ENCODE measurements around the gene AKNAD1. TPM values are rescaled to one million over a fixed set of nuclear protein-coding genes. Genes with fewer than 3 reads are reported as not detected.

The AKNAD1 gene
- total RNA-seq, 4 donors from 2014 or later, result 0.44 to 5.5 (median 4.6) TPM; not detected in 1

- no peak for DNase-seq (ENCODE audit: low spot score in 2 of 2)
- Histone ChIP-seq H3K4me3 (no peak overlapping the region), H3K27ac (peak overlapping the region; percentile 6 to 79 (median 74)), H3K27me3 (no peaks in the 10 kb centered on the region), H3K4me1 (peaks cover 0 to 36% (median 16%) of the 10 kb centered on the region in 4 donors), H3K9me3 (no peaks in the 10 kb centered on the region), H3K36me3 (no peaks in the 10 kb centered on the region)
- TF ChIP-seq POLR2A (IDR thresholded peaks at IDR 0.05), result no peak
- TF ChIP-seq, protein P1, sequence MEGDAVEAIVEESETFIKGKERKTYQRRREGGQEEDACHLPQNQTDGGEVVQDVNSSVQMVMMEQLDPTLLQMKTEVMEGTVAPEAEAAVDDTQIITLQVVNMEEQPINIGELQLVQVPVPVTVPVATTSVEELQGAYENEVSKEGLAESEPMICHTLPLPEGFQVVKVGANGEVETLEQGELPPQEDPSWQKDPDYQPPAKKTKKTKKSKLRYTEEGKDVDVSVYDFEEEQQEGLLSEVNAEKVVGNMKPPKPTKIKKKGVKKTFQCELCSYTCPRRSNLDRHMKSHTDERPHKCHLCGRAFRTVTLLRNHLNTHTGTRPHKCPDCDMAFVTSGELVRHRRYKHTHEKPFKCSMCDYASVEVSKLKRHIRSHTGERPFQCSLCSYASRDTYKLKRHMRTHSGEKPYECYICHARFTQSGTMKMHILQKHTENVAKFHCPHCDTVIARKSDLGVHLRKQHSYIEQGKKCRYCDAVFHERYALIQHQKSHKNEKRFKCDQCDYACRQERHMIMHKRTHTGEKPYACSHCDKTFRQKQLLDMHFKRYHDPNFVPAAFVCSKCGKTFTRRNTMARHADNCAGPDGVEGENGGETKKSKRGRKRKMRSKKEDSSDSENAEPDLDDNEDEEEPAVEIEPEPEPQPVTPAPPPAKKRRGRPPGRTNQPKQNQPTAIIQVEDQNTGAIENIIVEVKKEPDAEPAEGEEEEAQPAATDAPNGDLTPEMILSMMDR (IDR thresholded peaks at IDR 0.05), result no peak
- peak in 1 of 2 donors; percentile 21 for TF ChIP-seq EP300 (IDR thresholded peaks at IDR 0.05)
- 56 to 61% methylated on average over 6 of the region's 6 CpGs for WGBS, 2 donors
Observed at GRCh38 chr1:108829498-108829916, 27.4 kb downstream of the AKNAD1 start.

DNA sequence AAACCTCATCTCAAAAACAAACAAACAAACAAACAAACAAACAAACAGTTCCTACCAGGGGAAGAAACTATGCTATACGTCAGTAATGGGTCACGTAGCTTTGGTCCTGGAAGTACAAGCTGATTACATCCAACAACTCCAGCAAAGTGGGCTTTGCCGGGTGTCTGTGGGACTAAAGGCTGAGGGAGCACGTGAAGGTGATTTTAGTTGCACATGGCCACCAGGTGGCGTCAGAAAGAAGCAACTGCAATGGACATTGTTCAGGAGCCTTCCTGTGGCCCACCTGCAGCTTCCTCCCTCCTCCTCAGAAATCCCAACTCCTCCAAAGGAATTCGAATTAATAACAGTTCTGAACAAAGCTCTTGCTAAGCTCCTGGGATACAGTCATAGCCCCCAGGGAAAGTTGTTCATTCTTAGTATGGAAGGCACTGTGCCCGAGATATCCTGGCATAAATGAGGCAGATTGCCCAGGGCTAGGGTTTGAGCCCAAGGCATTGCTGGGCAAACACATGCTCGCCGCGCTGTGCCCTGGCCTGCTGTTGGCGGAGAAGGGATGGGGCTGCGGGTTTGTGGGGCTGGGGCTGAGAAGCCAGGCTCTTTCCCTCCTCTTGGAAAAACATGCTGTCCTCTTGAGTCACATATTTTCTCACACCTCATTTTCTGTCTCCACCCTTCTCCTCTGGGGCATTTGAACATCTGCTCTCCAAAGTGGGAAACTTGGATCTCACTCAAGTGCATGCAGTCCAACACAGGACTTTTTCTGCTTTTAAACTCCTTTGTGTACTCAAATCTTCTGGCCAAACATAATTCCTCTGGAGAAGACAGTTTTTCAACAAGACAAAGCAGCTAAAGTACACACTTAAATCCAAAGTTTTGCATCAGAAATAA, 28.6 kb downstream of the AKNAD1 start:
- Histone ChIP-seq H3K9me3 (no peaks in the 10 kb centered on the region), H3K27me3 (no peaks in the 10 kb centered on the region), H3K36me3 (no peaks in the 10 kb centered on the region), H3K4me1 (peaks cover 0 to 36% (median 16%) of the 10 kb centered on the region in 4 donors), H3K4me3 (no peak overlapping the region), H3K27ac (peak overlapping the region; percentile 45 to 79 (median 66))
- WGBS, 2 donors, result 19 to 27% methylated on average over 11 to 12 of the region's 12 CpGs
- peak; percentile 76 to 87 for DNase-seq (ENCODE audit: low spot score in 2 of 2)
- TF ChIP-seq EP300 (IDR thresholded peaks at IDR 0.05) (peak; percentile 18 to 87), POLR2A (IDR thresholded peaks at IDR 0.05) (no peak)
- TF ChIP-seq, protein P1 (IDR thresholded peaks at IDR 0.05), result peak; percentile 59 to 92 (median 76)

- Histone ChIP-seq H3K27me3 (no peaks in the 10 kb centered on the region), H3K36me3 (no peaks in the 10 kb centered on the region), H3K27ac (no peak overlapping the region), H3K4me3 (no peak overlapping the region), H3K9me3 (no peaks in the 10 kb centered on the region), H3K4me1 (peaks cover 0 to 28% (median 15%) of the 10 kb centered on the region in 4 donors)
- 85 to 86% methylated on average over 3 of the region's 3 CpGs for WGBS, 2 donors
- TF ChIP-seq, protein P1 (IDR thresholded peaks at IDR 0.05), result no peak
- TF ChIP-seq EP300 (IDR thresholded peaks at IDR 0.05) (no peak), POLR2A (IDR thresholded peaks at IDR 0.05) (no peak)
- DNase-seq (ENCODE audit: low spot score in 2 of 2), result no peak
Observed at GRCh38 chr1:108826081-108826635, 30.7 kb downstream of the AKNAD1 start.

GRCh38 chr1:108824051-108824450, 32.8 kb downstream of the AKNAD1 start:
- Histone ChIP-seq H3K4me3 (no peak overlapping the region), H3K27ac (no peak overlapping the region), H3K9me3 (no peaks in the 10 kb centered on the region), H3K4me1 (peaks cover 0 to 8% (median 2%) of the 10 kb centered on the region in 4 donors), H3K36me3 (no peaks in the 10 kb centered on the region), H3K27me3 (no peaks in the 10 kb centered on the region)
- WGBS, 2 donors, result 91 to 100% methylated on average over 3 of the region's 3 CpGs
- DNase-seq (ENCODE audit: low spot score in 2 of 2), result no peak
- TF ChIP-seq, protein P1 (IDR thresholded peaks at IDR 0.05), result no peak
- TF ChIP-seq EP300 (IDR thresholded peaks at IDR 0.05) (no peak), POLR2A (IDR thresholded peaks at IDR 0.05) (no peak)

DNA sequence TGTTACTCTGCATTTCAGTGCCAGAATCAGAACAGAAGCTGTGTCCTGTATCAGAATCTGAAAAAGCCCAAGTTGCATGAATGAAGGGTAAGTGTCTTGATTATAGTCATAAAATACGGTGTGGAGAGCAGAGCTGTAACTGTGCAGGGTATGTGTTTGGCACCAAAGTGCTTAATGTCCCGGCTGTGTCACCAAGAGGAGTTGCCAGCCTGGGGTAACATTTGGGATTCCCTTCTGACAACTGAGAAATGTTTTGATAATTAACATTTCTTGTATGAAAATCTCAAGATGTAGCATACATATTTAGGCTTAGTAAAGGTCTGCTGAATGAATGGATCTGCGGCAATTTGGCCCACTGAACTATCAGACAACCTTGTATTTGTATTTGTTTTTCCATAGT, 33.3 kb downstream of the AKNAD1 start:
- no peak for TF ChIP-seq POLR2A (IDR thresholded peaks at IDR 0.05)
- TF ChIP-seq EP300 (IDR thresholded peaks at IDR 0.05), result no peak
- TF ChIP-seq, protein P1 (IDR thresholded peaks at IDR 0.05), result no peak
- no peak for DNase-seq (ENCODE audit: low spot score in 2 of 2)
- no peak overlapping the region for H3K27ac ChIP-seq
- WGBS, 2 donors, result 60 to 86% methylated on average over 3 of the region's 3 CpGs
- peaks cover 0 to 5% (median 0%) of the 10 kb centered on the region in 4 donors for H3K4me1 ChIP-seq
- no peaks in the 10 kb centered on the region for H3K36me3 ChIP-seq
- H3K27me3 ChIP-seq, result no peaks in the 10 kb centered on the region
- no peaks in the 10 kb centered on the region for H3K9me3 ChIP-seq
- H3K4me3 ChIP-seq, result no peak overlapping the region

All from tibial nerve (tissue), 4 donors.